ENCODE results near the gene ALDH3B1.

ALDH3B1 gene

GRCh38 chr11:68053981-68054812, 44.1 kb downstream of the ALDH3B1 start:
- H3K4me3 ChIP-seq (ENCODE audit: control insufficient read depth, low read depth, low read length) = no peak overlapping the region
- no peak for TF ChIP-seq CTCF (IDR thresholded peaks at IDR 0.05; ENCODE audit: control insufficient read depth, insufficient read depth, low read depth, low read length, missing control alignments)
- no peak for DNase-seq (ENCODE audit: low read depth)

- no peak for DNase-seq (ENCODE audit: low read depth)
- H3K4me3 ChIP-seq (ENCODE audit: control insufficient read depth, low read depth, low read length) = no peak overlapping the region
- no peak for TF ChIP-seq CTCF (IDR thresholded peaks at IDR 0.05; ENCODE audit: control insufficient read depth, insufficient read depth, low read depth, low read length, missing control alignments)
Observed at GRCh38 chr11:68056317-68057285, 46.5 kb downstream of the ALDH3B1 start.

GRCh38 chr11:68057807-68058206, 47.7 kb downstream of the ALDH3B1 start:
- DNase-seq (ENCODE audit: low read depth) = no peak
- TF ChIP-seq CTCF (IDR thresholded peaks at IDR 0.05; ENCODE audit: control insufficient read depth, insufficient read depth, low read depth, low read length, missing control alignments) = no peak
- no peak overlapping the region for H3K4me3 ChIP-seq (ENCODE audit: control insufficient read depth, low read depth, low read length)

- TF ChIP-seq CTCF (IDR thresholded peaks at IDR 0.05; ENCODE audit: control insufficient read depth, insufficient read depth, low read depth, low read length, missing control alignments) = no peak
- H3K4me3 ChIP-seq (ENCODE audit: control insufficient read depth, low read depth, low read length) = no peak overlapping the region
- no peak for DNase-seq (ENCODE audit: low read depth)
Observed at GRCh38 chr11:68061508-68061907, 51.4 kb downstream of the ALDH3B1 start.

- DNase-seq (ENCODE audit: low read depth) = no peak
- TF ChIP-seq CTCF (IDR thresholded peaks at IDR 0.05; ENCODE audit: control insufficient read depth, insufficient read depth, low read depth, low read length, missing control alignments) = no peak
- no peak overlapping the region for H3K4me3 ChIP-seq (ENCODE audit: control insufficient read depth, low read depth, low read length)
Observed at GRCh38 chr11:68064926-68065325, 54.8 kb downstream of the ALDH3B1 start.

- no peak for DNase-seq (ENCODE audit: low read depth)
- no peak overlapping the region for H3K4me3 ChIP-seq (ENCODE audit: control insufficient read depth, low read depth, low read length)
- TF ChIP-seq CTCF (IDR thresholded peaks at IDR 0.05; ENCODE audit: control insufficient read depth, insufficient read depth, low read depth, low read length, missing control alignments) = no peak
Observed at GRCh38 chr11:68065841-68066240, 55.7 kb downstream of the ALDH3B1 start.
